GM18520 (cell line): ENCODE results near the gene SERPINB1.
"Not testable (repeated sequence)": the region's sequence is repeated elsewhere in the genome, so short reads cannot be mapped to it uniquely, and the experiment has no call there.

ENCODE experiments used
- ATAC-seq: cut with Tn5 transposase; IDR thresholded peaks from one replicate; pipeline ENCODE4 v1.9.1; 2021; ENCODE audit not compliant: unreplicated experiment

The SERPINB1 gene

GRCh38 chr6:2866171-2866846, 24.6 kb upstream of the SERPINB1 start:
- peak; percentile 24 for ATAC-seq

GRCh38 chr6:2865694-2866151, 24.1 kb upstream of the SERPINB1 start:
- no peak for ATAC-seq

- no peak for ATAC-seq
Measured at GRCh38 chr6:2865270-2865669, 23.6 kb upstream of the SERPINB1 start.

GRCh38 chr6:2863901-2864300, 22.2 kb upstream of the SERPINB1 start:
- no peak for ATAC-seq

GRCh38 chr6:2862712-2863181, 21.1 kb upstream of the SERPINB1 start:
- ATAC-seq: peak; percentile 46

- no peak for ATAC-seq
Measured at GRCh38 chr6:2861822-2862164, 20.1 kb upstream of the SERPINB1 start.

GRCh38 chr6:2861060-2861821, 19.6 kb upstream of the SERPINB1 start:
- ATAC-seq: no peak

- ATAC-seq: not testable (repeated sequence)
Measured at GRCh38 chr6:2860706-2861059, 19.0 kb upstream of the SERPINB1 start.

- not testable (repeated sequence) for ATAC-seq
Measured at GRCh38 chr6:2859798-2860705, 18.4 kb upstream of the SERPINB1 start.

- no peak for ATAC-seq
Measured at GRCh38 chr6:2859185-2859700, 17.6 kb upstream of the SERPINB1 start.

- ATAC-seq: peak; percentile 46
Measured at GRCh38 chr6:2857580-2858337, 16.1 kb upstream of the SERPINB1 start.

- ATAC-seq: no peak
Measured at GRCh38 chr6:2857185-2857579, 15.5 kb upstream of the SERPINB1 start.

- ATAC-seq: no peak
Measured at GRCh38 chr6:2855061-2855519, 13.4 kb upstream of the SERPINB1 start.

GRCh38 chr6:2854396-2854982, 12.8 kb upstream of the SERPINB1 start:
- ATAC-seq: no peak

- no peak for ATAC-seq
Measured at GRCh38 chr6:2853769-2854395, 12.2 kb upstream of the SERPINB1 start.

GRCh38 chr6:2853378-2853768, 11.7 kb upstream of the SERPINB1 start:
- ATAC-seq: not testable (repeated sequence)

GRCh38 chr6:2852921-2853322, 11.3 kb upstream of the SERPINB1 start:
- no peak for ATAC-seq

GRCh38 chr6:2852514-2852855, 10.8 kb upstream of the SERPINB1 start:
- ATAC-seq: no peak

GRCh38 chr6:2851727-2852513, 10.3 kb upstream of the SERPINB1 start:
- no peak for ATAC-seq
